NCI-H1436 (cell line): ENCODE data around the gene SFXN1.
"Not testable (repeated sequence)": the region's sequence is repeated elsewhere in the genome, so short reads cannot be mapped to it uniquely, and the experiment has no call there.

Experiments used
- DNase-seq: peaks from one replicate; lab custom pipeline; 2025; lab: John Stamatoyannopoulos, UW

SFXN1 gene

GRCh38 chr5:175478384-175479124 is at the start of gene SFXN1:
Gene SFXN1 (plus strand): TSS chr5:175478560. CDS start chr5:175492104, 13,544 bp downstream.
- DNase-seq, result peak; percentile 36

GRCh38 chr5:175434800-175435199 is 43.6 kb upstream of the SFXN1 start:
- no peak for DNase-seq

- no peak for DNase-seq
Measured at GRCh38 chr5:175436359-175436758, 42.0 kb upstream of the SFXN1 start.

GRCh38 chr5:175438234-175438857 is 40.0 kb upstream of the SFXN1 start:
- DNase-seq, result no peak

- DNase-seq, result no peak
Measured at GRCh38 chr5:175443514-175444059, 34.8 kb upstream of the SFXN1 start.

- no peak for DNase-seq
Measured at GRCh38 chr5:175444060-175444904, 34.1 kb upstream of the SFXN1 start, which contains the start of gene DRD1. Gene DRD1 (minus strand): TSS chr5:175444182. CDS start chr5:175443099, 1,083 bp downstream.

- no peak for DNase-seq
Measured at GRCh38 chr5:175444905-175445456, 33.4 kb upstream of the SFXN1 start.

GRCh38 chr5:175446378-175446777 is 32.0 kb upstream of the SFXN1 start:
- DNase-seq, result not testable (repeated sequence)

- no peak for DNase-seq
Measured at GRCh38 chr5:175447571-175447970, 30.8 kb upstream of the SFXN1 start.

- no peak for DNase-seq
Measured at GRCh38 chr5:175448276-175448675, 30.1 kb upstream of the SFXN1 start.

- peak; percentile 40 for DNase-seq
Measured at GRCh38 chr5:175452166-175452565, 26.2 kb upstream of the SFXN1 start.

GRCh38 chr5:175454338-175454737 is 24.0 kb upstream of the SFXN1 start:
- DNase-seq, result not testable (repeated sequence)

GRCh38 chr5:175456105-175456742 is 22.1 kb upstream of the SFXN1 start:
- no peak for DNase-seq

- no peak for DNase-seq
Measured at GRCh38 chr5:175457466-175457865, 20.9 kb upstream of the SFXN1 start.

GRCh38 chr5:175460126-175460525 is 18.2 kb upstream of the SFXN1 start:
- DNase-seq, result no peak

GRCh38 chr5:175460552-175460951 is 17.8 kb upstream of the SFXN1 start:
- DNase-seq, result no peak

GRCh38 chr5:175461370-175461769 is 17.0 kb upstream of the SFXN1 start:
- DNase-seq, result no peak

- DNase-seq, result no peak
Measured at GRCh38 chr5:175463641-175464040, 14.7 kb upstream of the SFXN1 start.

GRCh38 chr5:175464074-175464941 is 14.1 kb upstream of the SFXN1 start:
- DNase-seq, result peak; percentile 59

- no peak for DNase-seq
Measured at GRCh38 chr5:175464942-175465233, 13.5 kb upstream of the SFXN1 start.

- no peak for DNase-seq
Measured at GRCh38 chr5:175465282-175465681, 13.1 kb upstream of the SFXN1 start.
